HG02885 (cell line): ENCODE data around the gene TREX2.

Experiments used
- ATAC-seq: cut with Tn5 transposase; IDR thresholded peaks from one replicate; pipeline ENCODE4 v1.9.1; 2021; ENCODE audit warnings: mild to moderate bottlenecking; ENCODE audit not compliant: unreplicated experiment, poor library complexity

The TREX2 gene

GRCh38 chrX:153476666-153477363 lies 31.0 kb upstream of the TREX2 start:
- ATAC-seq: no peak

- no peak for ATAC-seq
Observed at GRCh38 chrX:153475751-153476281, 30.0 kb upstream of the TREX2 start.

DNA sequence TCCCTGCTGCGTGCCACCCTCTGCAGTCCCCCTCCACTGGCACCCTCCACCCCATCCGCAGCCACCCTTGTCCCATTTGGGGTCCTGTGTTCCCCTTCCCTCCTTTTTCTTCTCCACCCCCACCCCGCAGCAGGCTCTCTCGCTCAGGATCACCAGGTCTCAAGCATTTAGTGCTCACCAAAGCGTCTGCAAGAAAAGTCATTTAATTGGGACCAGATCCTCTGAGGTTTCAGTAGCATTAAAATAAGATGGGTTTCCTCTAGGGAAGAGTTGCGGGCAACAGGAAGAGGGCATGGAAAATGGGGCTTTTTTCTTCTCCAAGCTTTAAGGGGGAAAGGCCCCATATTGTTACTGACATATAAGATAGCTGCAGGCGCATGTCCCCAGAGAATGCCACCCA lies 29.4 kb upstream of the TREX2 start:
- ATAC-seq: no peak

DNA sequence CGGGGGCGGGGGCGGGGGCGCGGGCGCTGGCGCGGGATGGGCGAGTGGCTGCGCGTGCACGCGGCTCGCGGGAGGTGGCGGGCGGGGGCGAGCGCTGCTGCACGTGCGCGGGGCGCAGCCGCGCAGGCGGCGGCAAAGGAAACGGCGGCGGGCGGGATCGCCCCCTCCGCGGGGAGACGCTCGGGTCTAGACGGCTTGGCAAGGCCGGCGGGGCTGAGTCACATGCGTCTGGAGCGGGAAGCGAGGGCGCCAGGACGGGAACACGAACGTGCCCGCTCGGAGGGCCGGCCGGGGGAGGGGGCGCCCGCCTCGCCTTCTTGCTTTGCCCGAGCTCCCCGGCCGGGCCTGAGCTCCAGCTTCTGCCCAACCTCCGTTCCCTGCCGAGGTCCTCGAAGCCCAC lies 28.9 kb upstream of the TREX2 start:
- ATAC-seq: no peak

DNA sequence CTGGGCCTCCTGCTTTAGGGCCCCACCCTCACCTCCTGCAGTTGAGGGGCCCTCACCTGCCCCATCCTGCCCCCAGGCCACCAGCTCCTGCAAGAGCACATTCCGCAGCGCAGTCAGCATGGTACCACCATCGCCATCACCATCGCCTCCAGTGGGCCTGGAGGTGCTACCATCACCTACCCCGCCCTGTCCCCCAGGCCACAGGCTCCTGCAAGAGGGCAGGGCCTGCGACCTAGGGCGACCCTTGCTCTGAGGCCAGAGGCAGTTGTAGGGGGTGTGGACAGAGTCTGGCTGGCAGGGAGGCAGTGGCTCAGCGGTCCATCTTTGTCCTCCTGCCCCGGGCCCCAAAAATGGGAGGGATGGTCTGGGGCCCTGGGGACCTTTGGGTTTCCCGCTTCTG lies 28.4 kb upstream of the TREX2 start:
- no peak for ATAC-seq

DNA sequence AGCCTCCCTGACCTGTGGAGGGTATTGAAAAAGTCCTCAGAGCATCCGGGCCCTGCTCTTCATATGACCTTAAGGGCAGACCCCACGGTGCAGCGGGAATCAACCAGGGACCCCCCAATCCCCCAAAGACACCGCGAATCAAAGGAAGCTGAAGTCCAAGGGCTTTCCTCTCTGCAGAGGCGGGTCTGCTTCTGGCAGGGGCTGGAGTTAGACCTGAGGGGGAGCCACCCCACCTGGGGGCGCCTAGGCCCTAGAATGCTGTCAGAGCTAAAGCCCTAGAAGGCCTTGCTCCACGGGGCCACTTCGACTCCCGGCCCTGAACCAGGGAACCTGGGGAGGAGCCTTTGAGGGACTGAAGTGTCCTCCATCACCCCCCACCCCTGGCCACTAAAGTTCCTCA lies 27.3 kb upstream of the TREX2 start:
- ATAC-seq: no peak

- ATAC-seq: no peak
Observed at GRCh38 chrX:153471663-153472280, 25.9 kb upstream of the TREX2 start.

GRCh38 chrX:153470411-153471363 lies 24.8 kb upstream of the TREX2 start, which contains the start of gene HAUS7:
Gene HAUS7, minus strand, starts transcription at chrX:153470576. Its CDS starts 19 bp downstream, at chrX:153470557.
- peak; percentile 81 for ATAC-seq

GRCh38 chrX:153469811-153470410 lies 24.1 kb upstream of the TREX2 start:
- ATAC-seq: peak; percentile 42

DNA sequence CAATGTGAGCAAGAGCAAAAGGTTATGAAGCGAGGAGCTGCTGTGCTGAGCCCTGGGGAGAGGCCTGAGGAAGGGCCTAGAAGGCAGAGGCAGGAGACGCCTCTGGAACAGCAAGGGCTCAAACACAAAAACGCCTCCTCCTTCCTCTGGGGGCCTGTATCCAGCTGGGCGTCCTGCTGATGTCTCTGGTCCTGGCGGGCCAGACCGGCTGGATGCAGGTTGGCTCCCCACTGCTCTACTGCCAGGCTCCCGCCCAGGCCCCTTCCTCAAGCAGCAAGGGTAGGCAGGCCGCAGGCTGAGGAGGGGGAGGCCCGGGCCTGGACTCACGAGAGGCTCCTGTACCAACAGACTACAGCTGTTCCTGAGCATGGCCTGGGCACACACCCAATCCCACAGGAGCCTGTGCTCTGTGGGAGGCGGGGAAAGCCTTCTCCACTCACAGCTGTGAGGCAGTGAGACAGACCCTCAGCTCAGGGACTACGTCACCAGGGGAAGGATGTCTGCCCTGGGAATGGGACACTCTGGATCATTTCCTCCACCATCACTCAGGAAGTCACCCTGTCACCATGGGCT lies 22.2 kb upstream of the TREX2 start:
- ATAC-seq: no peak

GRCh38 chrX:153465691-153466380 lies 20.0 kb upstream of the TREX2 start:
- no peak for ATAC-seq

- no peak for ATAC-seq
Observed at GRCh38 chrX:153464116-153464515, 18.3 kb upstream of the TREX2 start.

DNA sequence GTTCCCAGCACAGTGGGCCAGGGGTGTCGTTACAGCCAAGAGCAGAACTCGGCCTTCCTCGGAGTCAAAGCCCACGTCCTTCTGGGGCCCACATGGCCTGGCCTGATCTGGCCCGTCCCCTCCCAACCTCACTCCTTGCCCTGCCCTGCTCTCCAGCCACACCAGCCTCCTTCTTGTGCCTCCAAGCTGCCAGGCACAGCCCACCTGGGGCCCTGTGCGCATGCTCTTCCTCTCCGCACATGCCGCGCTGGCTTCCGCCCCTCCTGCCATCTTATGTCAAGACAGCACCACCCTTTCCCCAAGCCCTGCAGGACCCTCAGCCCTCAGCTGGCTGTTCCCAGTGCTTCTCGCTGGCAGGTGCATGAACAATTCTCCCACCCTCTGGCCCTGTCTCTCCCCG lies 17.7 kb upstream of the TREX2 start:
- ATAC-seq: no peak

GRCh38 chrX:153463031-153463430 lies 17.2 kb upstream of the TREX2 start:
- no peak for ATAC-seq

DNA sequence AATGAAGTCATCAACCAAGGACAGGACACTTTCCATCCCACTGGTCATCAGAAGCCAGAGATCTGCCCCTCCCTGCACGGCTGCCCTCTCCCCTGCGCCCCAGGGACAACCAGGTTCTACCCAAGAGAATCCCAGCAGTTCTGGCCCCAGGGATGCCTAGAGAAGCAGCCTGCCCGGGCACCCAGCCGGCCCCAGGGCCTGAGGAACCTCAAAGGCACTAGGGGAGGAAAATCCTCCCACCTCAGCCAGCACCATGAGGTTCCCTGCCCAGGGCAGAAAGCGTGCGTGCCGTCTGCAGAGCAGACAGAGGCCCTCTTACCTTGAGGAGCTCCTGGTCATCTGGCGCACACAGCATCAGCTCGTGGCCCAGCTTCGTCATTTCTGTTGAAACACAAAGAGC lies 16.4 kb upstream of the TREX2 start:
- no peak for ATAC-seq

DNA sequence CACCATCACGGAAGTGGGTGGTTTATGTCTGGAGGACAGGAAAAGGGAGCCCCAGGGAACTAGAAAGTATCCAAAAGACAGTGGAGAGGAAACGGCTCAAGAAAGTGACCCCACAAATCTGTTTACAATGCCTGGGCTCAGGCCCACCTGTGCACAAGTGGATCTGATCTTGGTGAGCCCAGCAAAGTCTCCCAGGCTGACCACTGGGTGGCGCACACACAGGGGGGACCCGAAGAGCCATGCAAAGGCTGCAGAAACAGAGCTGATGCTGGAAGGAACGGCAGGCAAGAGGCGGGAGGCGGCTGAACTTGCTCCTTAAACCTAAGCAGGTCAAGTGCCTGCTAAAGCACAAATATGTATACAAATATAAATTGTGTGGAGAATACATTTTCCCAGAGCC lies 15.0 kb upstream of the TREX2 start:
- ATAC-seq: no peak

DNA sequence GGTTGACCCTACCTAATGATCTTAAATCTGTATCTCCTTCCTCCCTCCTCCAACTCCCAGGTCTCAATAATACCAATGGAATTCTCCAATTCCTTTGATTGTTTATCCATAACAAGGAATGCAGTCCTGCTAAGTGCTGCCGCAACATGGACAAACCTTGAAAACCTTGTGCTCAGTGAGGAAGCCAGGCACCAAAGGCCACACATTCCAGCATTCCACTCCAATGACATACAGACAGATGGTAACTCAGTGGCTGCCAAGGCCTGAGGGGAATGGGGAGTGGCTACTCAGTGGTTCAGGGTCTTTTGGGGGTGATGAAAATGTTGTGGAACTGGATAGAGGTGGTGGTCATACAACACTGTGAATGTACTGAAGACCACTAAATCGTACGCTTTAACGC lies 14.1 kb upstream of the TREX2 start:
- no peak for ATAC-seq

GRCh38 chrX:153458476-153458875 lies 12.6 kb upstream of the TREX2 start:
- ATAC-seq: no peak

GRCh38 chrX:153457827-153458466 lies 12.1 kb upstream of the TREX2 start:
- ATAC-seq: no peak
